ENCODE measurements around the gene CYB5B. TPM values are rescaled to one million over a fixed set of nuclear protein-coding genes. Genes with fewer than 3 reads are reported as not detected.

The CYB5B gene
- 355 TPM in 2 replicates for total RNA-seq (2022)
- percentile 97 among the genes with signal in this experiment for Bru-seq, nascent RNA
- BruChase-seq, experiment 1, labeled RNA remaining after a 2-hour chase = percentile 97 among the genes with signal in this experiment
- BruChase-seq, experiment 2, labeled RNA remaining after a 6-hour chase = percentile 97 among the genes with signal in this experiment
- long read RNA-seq, full-length matches to known transcripts = 542 of 564 reads
- long read RNA-seq, partial matches to known transcripts = 2 of 564 reads
- long read RNA-seq, other reads (novel, unspliced or antisense) = 20 of 564 reads

DNA sequence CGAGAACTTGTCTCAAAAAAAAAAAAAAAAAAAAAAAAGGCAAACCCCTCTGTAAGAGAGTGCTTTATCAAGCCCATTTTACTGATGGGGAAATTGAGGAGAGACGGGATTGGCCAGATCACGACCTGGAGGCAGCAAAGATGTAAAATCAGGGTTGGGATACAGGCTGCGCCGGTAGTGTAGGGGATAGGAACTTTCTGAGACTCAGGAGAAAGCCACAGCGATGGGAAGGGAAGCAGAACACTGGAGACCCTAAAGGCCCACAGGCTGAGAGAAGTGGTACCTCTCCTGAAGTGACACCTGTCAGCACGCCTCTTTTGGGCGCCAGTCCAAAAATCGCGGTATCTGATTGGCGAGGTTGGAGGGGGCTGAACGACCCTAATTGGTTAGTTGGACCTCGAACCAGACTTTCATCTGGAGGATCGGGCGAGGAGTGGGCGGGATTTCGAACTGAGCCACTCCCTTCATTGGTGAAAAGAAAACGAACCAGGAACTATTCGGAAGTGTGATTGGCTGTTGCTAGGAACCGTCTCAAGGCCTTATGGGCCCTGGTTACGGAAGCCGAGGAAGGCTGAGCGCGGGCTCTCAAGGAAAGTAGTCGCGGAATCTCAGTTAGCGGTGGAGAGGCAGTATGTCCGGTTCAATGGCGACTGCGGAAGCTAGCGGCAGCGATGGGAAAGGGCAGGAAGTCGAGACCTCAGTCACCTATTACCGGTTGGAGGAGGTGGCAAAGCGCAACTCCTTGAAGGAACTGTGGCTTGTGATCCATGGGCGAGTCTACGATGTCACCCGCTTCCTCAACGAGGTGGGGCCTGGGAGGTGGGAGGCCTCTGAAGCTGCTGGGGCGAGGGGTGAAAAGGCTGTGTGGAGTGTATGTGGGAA is at the start of gene CYB5B:
Gene CYB5B, plus strand, starts transcription at position 567 of the 882 bp plus-strand sequence. Its CDS starts 65 bp downstream, at position 632.
- no TSS peak for BruUV-seq (replicated peaks)

GRCh38 chr16:69376393-69377059 is 47.9 kb upstream of the CYB5B start:
- POLR2A ChIA-PET = interaction anchor here (0.7 kb wide), 1 partner anchor 7 kb away, joined by 4 read pairs; no protein-coding TSS in a partner anchor
- CTCF ChIA-PET = interaction anchor here (0.9 kb wide), 1 partner anchor 26 kb away, joined by 3 read pairs; no protein-coding TSS in a partner anchor
- Mint-ChIP-seq H3K4me3 (ENCODE audit: unreplicated experiment) (no peak overlapping the region), H3K27me3 (ENCODE audit: insufficient read depth, unreplicated experiment) (no peaks in the 10 kb centered on the region), H3K4me1 (ENCODE audit: low read depth, unreplicated experiment) (peaks cover 7% of the 10 kb centered on the region), H3K27ac (ENCODE audit: unreplicated experiment) (no peak overlapping the region), H3K36me3 (ENCODE audit: insufficient read depth, unreplicated experiment) (peaks cover 60% of the 10 kb centered on the region), H3K9me3 (ENCODE audit: unreplicated experiment) (no peaks in the 10 kb centered on the region)
- H3K4me1 ChIP-seq = peaks cover 16% of the 10 kb centered on the region
- H3K4me3 ChIP-seq (ENCODE audit: low read depth, low read length) = no peak overlapping the region
- H3K9me3 ChIP-seq = no peaks in the 10 kb centered on the region
- no TSS peak for BruUV-seq (replicated peaks)
- intact Hi-C loops (cut with micrococcal nuclease; ENCODE audit: unreplicated experiment) = no loop called here
- DNase-seq = peak in 1 of 2 experiments; percentile 14
- TF ChIP-seq, protein P1, sequence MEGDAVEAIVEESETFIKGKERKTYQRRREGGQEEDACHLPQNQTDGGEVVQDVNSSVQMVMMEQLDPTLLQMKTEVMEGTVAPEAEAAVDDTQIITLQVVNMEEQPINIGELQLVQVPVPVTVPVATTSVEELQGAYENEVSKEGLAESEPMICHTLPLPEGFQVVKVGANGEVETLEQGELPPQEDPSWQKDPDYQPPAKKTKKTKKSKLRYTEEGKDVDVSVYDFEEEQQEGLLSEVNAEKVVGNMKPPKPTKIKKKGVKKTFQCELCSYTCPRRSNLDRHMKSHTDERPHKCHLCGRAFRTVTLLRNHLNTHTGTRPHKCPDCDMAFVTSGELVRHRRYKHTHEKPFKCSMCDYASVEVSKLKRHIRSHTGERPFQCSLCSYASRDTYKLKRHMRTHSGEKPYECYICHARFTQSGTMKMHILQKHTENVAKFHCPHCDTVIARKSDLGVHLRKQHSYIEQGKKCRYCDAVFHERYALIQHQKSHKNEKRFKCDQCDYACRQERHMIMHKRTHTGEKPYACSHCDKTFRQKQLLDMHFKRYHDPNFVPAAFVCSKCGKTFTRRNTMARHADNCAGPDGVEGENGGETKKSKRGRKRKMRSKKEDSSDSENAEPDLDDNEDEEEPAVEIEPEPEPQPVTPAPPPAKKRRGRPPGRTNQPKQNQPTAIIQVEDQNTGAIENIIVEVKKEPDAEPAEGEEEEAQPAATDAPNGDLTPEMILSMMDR (IDR thresholded peaks at IDR 0.05; ENCODE audit: insufficient read depth in 1 of 2, low read depth in 1 of 2, low read length in 1 of 2, severe bottlenecking in 1 of 2, unreplicated experiment in 1 of 2) = no peak
- H3K27me3 ChIP-seq (replicated peaks; ENCODE audit: control insufficient read depth, insufficient read depth, low read length) = no peaks in the 10 kb centered on the region
- peaks cover 2% of the 10 kb centered on the region; the same call in 1 of the 2 replicates for H3K36me3 ChIP-seq (ENCODE audit: control insufficient read depth, insufficient read depth, low read length)

More for the DNA sequence above, at the start of gene CYB5B:
- CTCF ChIA-PET = interaction anchor here (1.1 to 2.6 kb wide), 4 partner anchors 20 to 28 kb away, joined by 3 to 13 read pairs (median 6); no protein-coding TSS in a partner anchor
- H3K36me3 Mint-ChIP-seq (ENCODE audit: insufficient read depth, unreplicated experiment) = peaks cover 56% of the 10 kb centered on the region
- H3K27me3 Mint-ChIP-seq (ENCODE audit: insufficient read depth, unreplicated experiment) = no peaks in the 10 kb centered on the region
- peaks cover 13% of the 10 kb centered on the region for H3K9me3 Mint-ChIP-seq (ENCODE audit: unreplicated experiment)
- POLR2A ChIA-PET = interaction anchor here (0.7 to 1.6 kb wide), 6 partner anchors 11 to 143 kb away, joined by 3 to 9 read pairs (median 4); no protein-coding TSS in a partner anchor
- Histone ChIP-seq H3K9me3 (no peaks in the 10 kb centered on the region), H3K4me3 (ENCODE audit: low read depth, low read length) (peak within 1 kb of the TSS; percentile 96), H3K27me3 (replicated peaks; ENCODE audit: control insufficient read depth, insufficient read depth, low read length) (no peaks in the 10 kb centered on the region), H3K4me1 (peaks cover 14% of the 10 kb centered on the region), H3K36me3 (ENCODE audit: control insufficient read depth, insufficient read depth, low read length) (peaks cover 5% of the 10 kb centered on the region)
- intact Hi-C loops (cut with micrococcal nuclease; ENCODE audit: unreplicated experiment) = loop anchor here (1.0 kb wide), 4 partner anchors 16 to 41 kb away; no protein-coding TSS in a partner anchor
- DNase-seq = peak; percentile 98 to 99
- peak within 1 kb of the TSS; percentile 93 for H3K27ac Mint-ChIP-seq (ENCODE audit: unreplicated experiment)
- peaks cover 12% of the 10 kb centered on the region for H3K4me1 Mint-ChIP-seq (ENCODE audit: low read depth, unreplicated experiment)
- TF ChIP-seq, protein P1 (IDR thresholded peaks at IDR 0.05; ENCODE audit: insufficient read depth in 1 of 2, low read depth in 1 of 2, low read length in 1 of 2, severe bottlenecking in 1 of 2, unreplicated experiment in 1 of 2) = no peak
- H3K4me3 Mint-ChIP-seq (ENCODE audit: unreplicated experiment) = peak within 1 kb of the TSS; percentile 91
